SK-N-SH (cell line): Measurements from ENCODE around the gene LTBP1.

Source experiments
- EP300 ChIP-seq, 2 experiments: IDR thresholded peaks; 2 replicates each; pipeline versions ENCODE4 v1.4.0 to v1.6.1; 2012; ENCODE audit warnings: borderline replicate concordance in 1 of 2, low read depth in 1 of 2, low read length in 1 of 2
- JUND ChIP-seq: IDR thresholded peaks from 2 replicates; pipeline ENCODE4 v1.4.0; 2012
- TF ChIP-seq, protein P1 (sequence below): fragments of 200-600 bp; sonication (generic); IDR thresholded peaks from 2 replicates; pipeline ENCODE4 v1.6.1; 2017; ENCODE audit warnings: antibody characterized with exemption, mild to moderate bottlenecking, moderate library complexity
- TF ChIP-seq, protein P2 (sequence below): IDR thresholded peaks from 2 replicates; pipeline ENCODE4 v1.4.0; 2012; ENCODE audit warnings: low read depth

DNA sequence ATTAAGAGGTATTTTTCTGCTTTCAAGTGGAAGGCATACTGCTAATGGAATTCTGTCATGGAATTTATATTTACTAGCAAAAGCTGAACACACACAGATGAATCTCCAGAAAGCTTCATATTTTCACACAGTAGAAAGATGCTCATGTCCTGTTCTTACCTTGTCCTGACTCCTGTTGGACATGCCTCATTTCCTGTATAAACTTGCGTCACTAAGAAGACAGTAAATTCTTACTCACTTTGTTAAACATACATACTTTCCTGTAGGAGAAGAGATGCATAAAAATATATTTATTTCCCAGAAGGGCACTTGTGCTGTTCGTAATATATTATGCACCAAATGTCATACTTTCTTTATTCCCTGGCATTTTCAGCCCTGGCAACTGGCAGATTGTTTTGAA lies 291.4 kb downstream of the LTBP1 start:
- TF ChIP-seq, protein P1, sequence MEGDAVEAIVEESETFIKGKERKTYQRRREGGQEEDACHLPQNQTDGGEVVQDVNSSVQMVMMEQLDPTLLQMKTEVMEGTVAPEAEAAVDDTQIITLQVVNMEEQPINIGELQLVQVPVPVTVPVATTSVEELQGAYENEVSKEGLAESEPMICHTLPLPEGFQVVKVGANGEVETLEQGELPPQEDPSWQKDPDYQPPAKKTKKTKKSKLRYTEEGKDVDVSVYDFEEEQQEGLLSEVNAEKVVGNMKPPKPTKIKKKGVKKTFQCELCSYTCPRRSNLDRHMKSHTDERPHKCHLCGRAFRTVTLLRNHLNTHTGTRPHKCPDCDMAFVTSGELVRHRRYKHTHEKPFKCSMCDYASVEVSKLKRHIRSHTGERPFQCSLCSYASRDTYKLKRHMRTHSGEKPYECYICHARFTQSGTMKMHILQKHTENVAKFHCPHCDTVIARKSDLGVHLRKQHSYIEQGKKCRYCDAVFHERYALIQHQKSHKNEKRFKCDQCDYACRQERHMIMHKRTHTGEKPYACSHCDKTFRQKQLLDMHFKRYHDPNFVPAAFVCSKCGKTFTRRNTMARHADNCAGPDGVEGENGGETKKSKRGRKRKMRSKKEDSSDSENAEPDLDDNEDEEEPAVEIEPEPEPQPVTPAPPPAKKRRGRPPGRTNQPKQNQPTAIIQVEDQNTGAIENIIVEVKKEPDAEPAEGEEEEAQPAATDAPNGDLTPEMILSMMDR: no peak
- peak in 1 of 2 experiments; percentile 47; a peak in 1 of 4 replicates for TF ChIP-seq EP300 (IDR thresholded peaks at IDR 0.05; ENCODE audit: borderline replicate concordance in 1 of 2, low read depth in 1 of 2, low read length in 1 of 2)
- TF ChIP-seq, protein P2, sequence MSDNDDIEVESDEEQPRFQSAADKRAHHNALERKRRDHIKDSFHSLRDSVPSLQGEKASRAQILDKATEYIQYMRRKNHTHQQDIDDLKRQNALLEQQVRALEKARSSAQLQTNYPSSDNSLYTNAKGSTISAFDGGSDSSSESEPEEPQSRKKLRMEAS: 0 out of 2 replicates have a peak, but pooled peaks have one; percentile 17
- TF ChIP-seq JUND: peak; percentile 20; the same call in 1 of the 2 replicates
